Activated CD8-positive, alpha-beta T cell treated with anti-CD3 and anti-CD28 coated beads for 36 hours (primary cell): ENCODE measurements around the gene RSRC1. TPM values are rescaled to one million over a fixed set of nuclear protein-coding genes. Genes with fewer than 3 reads are reported as not detected.

Experiments
- ATAC-seq: fragments of 200-7000 bp; cut with Tn5 transposase; one replicate; pipeline ENCODE4 v1.10.0; 2021; ENCODE audit warnings: mild to moderate bottlenecking, moderate library complexity
- CTCF ChIA-PET: fragments of 350-600 bp; sonication (Branson Sonifier 250); formaldehyde crosslinking; loops from one replicate; lab custom pipeline; 2021; ENCODE audit warnings: antibody characterized with exemption; lab: Charles Lee
- POLR2A ChIA-PET: fragments of 350-600 bp; sonication (Branson Sonifier 250); formaldehyde crosslinking; loops from one replicate; lab custom pipeline; 2021; ENCODE audit warnings: antibody characterized with exemption; lab: Charles Lee
- DNase-seq: peaks from one replicate; pipeline ENCODE4 v3.0.0-alpha.2; 2020
- H3K27ac Mint-ChIP-seq: one replicate; pipeline ENCODE4 v1.8.0; 2021; ENCODE audit warnings: mild to moderate bottlenecking, mixed read lengths
- H3K27me3 Mint-ChIP-seq: one replicate; pipeline ENCODE4 v1.8.0; 2021; ENCODE audit warnings: mixed read lengths
- H3K36me3 Mint-ChIP-seq: one replicate; pipeline ENCODE4 v1.8.0; 2021; ENCODE audit warnings: low read depth, mixed read lengths
- H3K4me1 Mint-ChIP-seq: one replicate; pipeline ENCODE4 v1.8.0; 2021; ENCODE audit warnings: low read depth, mixed read lengths
- H3K4me3 Mint-ChIP-seq: one replicate; pipeline ENCODE4 v1.8.0; 2021; ENCODE audit warnings: mild to moderate bottlenecking, moderate library complexity, mixed read lengths
- H3K9me3 Mint-ChIP-seq: one replicate; pipeline ENCODE4 v1.8.0; 2021; ENCODE audit warnings: mixed read lengths
- CTCF ChIP-seq: fragments of 200-600 bp; IDR thresholded peaks from one replicate; pipeline ENCODE4 v1.8.0; 2022; ENCODE audit warnings: antibody characterized with exemption, mild to moderate bottlenecking
- intact Hi-C: fragments of 100-400 bp; cut with micrococcal nuclease; formaldehyde crosslinking; loops from one replicate; pipeline ENCODE4 v1.10.0; 2022
- total RNA-seq, 2 experiments: library from RNA; stranded (reverse); gene quantifications; one replicate each; pipeline ENCODE4 v1.2.3, GENCODE V29; 2021

RSRC1 gene
- total RNA-seq, 2 experiments from 2014 or later = 37.9 to 44.7 TPM

- H3K36me3 Mint-ChIP-seq = peaks cover 70% of the 10 kb centered on the region
- H3K9me3 Mint-ChIP-seq = peaks cover 58% of the 10 kb centered on the region
- no peaks in the 10 kb centered on the region for H3K4me1 Mint-ChIP-seq
- intact Hi-C loops = no loop called here
- H3K27ac Mint-ChIP-seq = no peak overlapping the region
- ChIA-PET CTCF (no interaction called here), POLR2A (no interaction called here)
- no peak for TF ChIP-seq CTCF
- no peak overlapping the region for H3K4me3 Mint-ChIP-seq
- DNase-seq (no peak), ATAC-seq (no peak)
- H3K27me3 Mint-ChIP-seq = no peaks in the 10 kb centered on the region
Measured at GRCh38 chr3:158248261-158248660, 138.4 kb downstream of the RSRC1 start.

GRCh38 chr3:158249183-158249582 lies 139.3 kb downstream of the RSRC1 start:
- Mint-ChIP-seq H3K36me3 (peaks cover 73% of the 10 kb centered on the region), H3K27me3 (no peaks in the 10 kb centered on the region), H3K4me3 (no peak overlapping the region), H3K9me3 (peaks cover 57% of the 10 kb centered on the region), H3K4me1 (no peaks in the 10 kb centered on the region), H3K27ac (no peak overlapping the region)
- no peak for ATAC-seq
- TF ChIP-seq CTCF = no peak
- POLR2A ChIA-PET = no interaction called here
- intact Hi-C loops = no loop called here
- CTCF ChIA-PET = no interaction called here
- no peak for DNase-seq

- Mint-ChIP-seq H3K27me3 (no peaks in the 10 kb centered on the region), H3K4me1 (peaks cover 2% of the 10 kb centered on the region), H3K27ac (no peak overlapping the region), H3K36me3 (peaks cover 64% of the 10 kb centered on the region), H3K9me3 (peaks cover 26% of the 10 kb centered on the region), H3K4me3 (no peak overlapping the region)
- intact Hi-C loops = no loop called here
- ATAC-seq (no peak), DNase-seq (no peak)
- POLR2A ChIA-PET = no interaction called here
- CTCF ChIA-PET = no interaction called here
- no peak for TF ChIP-seq CTCF
Measured at GRCh38 chr3:158258619-158259018, 148.7 kb downstream of the RSRC1 start.

GRCh38 chr3:158260392-158260791 lies 150.5 kb downstream of the RSRC1 start:
- CTCF ChIA-PET = interaction anchor here (1.2 kb wide), 1 partner anchor 17 kb away, joined by 3 read pairs; no protein-coding TSS in a partner anchor
- no peak for TF ChIP-seq CTCF
- Mint-ChIP-seq H3K36me3 (peaks cover 55% of the 10 kb centered on the region), H3K4me1 (peaks cover 2% of the 10 kb centered on the region), H3K27me3 (no peaks in the 10 kb centered on the region), H3K27ac (no peak overlapping the region), H3K9me3 (peaks cover 26% of the 10 kb centered on the region), H3K4me3 (no peak overlapping the region)
- DNase-seq (no peak), ATAC-seq (no peak)
- POLR2A ChIA-PET = no interaction called here
- intact Hi-C loops = no loop called here

GRCh38 chr3:158261371-158261991 lies 151.6 kb downstream of the RSRC1 start:
- CTCF ChIA-PET = interaction anchor here (1.2 to 1.4 kb wide), 2 partner anchors 10 to 18 kb away, joined by 3 read pairs; no protein-coding TSS in a partner anchor
- no peak for TF ChIP-seq CTCF
- DNase-seq (no peak), ATAC-seq (no peak)
- peaks cover 23% of the 10 kb centered on the region for H3K9me3 Mint-ChIP-seq
- H3K4me3 Mint-ChIP-seq = no peak overlapping the region
- intact Hi-C loops = no loop called here
- H3K4me1 Mint-ChIP-seq = peaks cover 2% of the 10 kb centered on the region
- POLR2A ChIA-PET = no interaction called here
- H3K27me3 Mint-ChIP-seq = no peaks in the 10 kb centered on the region
- no peak overlapping the region for H3K27ac Mint-ChIP-seq
- H3K36me3 Mint-ChIP-seq = peaks cover 47% of the 10 kb centered on the region
